ENCODE measurements around the gene TIGD6.

Gene TIGD6

GRCh38 chr5:149960272-149961185 lies 39.9 kb downstream of the TIGD6 start, which contains the start of gene SLC26A2 (continued):
- TF ChIP-seq SP3 (tag by site-specific recombination; IDR thresholded peaks at IDR 0.05) (peak; percentile 85), ZNF501 (tag by site-specific recombination; IDR thresholded peaks at IDR 0.05) (peak; percentile 86), ZNF214 (tag by site-specific recombination; IDR thresholded peaks at IDR 0.05; ENCODE audit: borderline replicate concordance) (no peak), ZNF521 (tag by site-specific recombination; IDR thresholded peaks at IDR 0.05) (no peak), ZNF777 (tag by site-specific recombination; IDR thresholded peaks at IDR 0.05; ENCODE audit: borderline replicate concordance) (no peak), TCF7L2 (IDR thresholded peaks at IDR 0.05; ENCODE audit: borderline replicate concordance, low read depth, low read length) (no peak), ZNF792 (tag by site-specific recombination; IDR thresholded peaks at IDR 0.05) (no peak), ZSCAN4 (tag by site-specific recombination; IDR thresholded peaks at IDR 0.05) (peak; percentile 68), ZBTB44 (tag by site-specific recombination; IDR thresholded peaks at IDR 0.05) (no peak), PRDM6 (tag by site-specific recombination; IDR thresholded peaks at IDR 0.05) (no peak), BCL11A (tag by site-specific recombination; IDR thresholded peaks at IDR 0.05; ENCODE audit: low read depth) (peak; percentile 60; the same call in 1 of the 2 replicates), ZSCAN30 (tag by site-specific recombination; IDR thresholded peaks at IDR 0.05) (peak; percentile 42; the same call in 1 of the 2 replicates), ZNF302 (tag by site-specific recombination; IDR thresholded peaks at IDR 0.05; ENCODE audit: low read depth) (no peak), ZNF211 (tag by site-specific recombination; IDR thresholded peaks at IDR 0.05; ENCODE audit: low read depth) (no peak), ZNF280D (tag by site-specific recombination; IDR thresholded peaks at IDR 0.05) (no peak), OVOL3 (tag by site-specific recombination; IDR thresholded peaks at IDR 0.05) (no peak), ZNF26 (tag by site-specific recombination; IDR thresholded peaks at IDR 0.05) (no peak), ZNF366 (tag by site-specific recombination; conservative IDR thresholded peaks at IDR 0.05) (peak; percentile 29; the same call in 1 of the 2 replicates), OSR2 (tag by site-specific recombination; IDR thresholded peaks at IDR 0.05) (0 out of 2 replicates have a peak, but pooled peaks have one; percentile 4), ZNF416 (tag by site-specific recombination; IDR thresholded peaks at IDR 0.05) (no peak), ZNF768 (tag by site-specific recombination; IDR thresholded peaks at IDR 0.05) (no peak), ZNF121 (tag by site-specific recombination; IDR thresholded peaks at IDR 0.05) (no peak), ZNF202 (tag by site-specific recombination; IDR thresholded peaks at IDR 0.05; ENCODE audit: borderline replicate concordance) (no peak), PRDM10 (tag by site-specific recombination; IDR thresholded peaks at IDR 0.05) (peak; percentile 72)
